ENCODE data around the gene ZNF189. TPM values are rescaled to one million over a fixed set of nuclear protein-coding genes. Genes with fewer than 3 reads are reported as not detected.

The ZNF189 gene
- total RNA-seq: 1 to 10 TPM; 5.0 to 5.3 TPM
- polyA plus RNA-seq (2013, experiment 1 of 2): 10.4 TPM
- polyA plus RNA-seq (2013, experiment 2 of 2): 11.8 TPM
- total RNA-seq: 16.9 to 65.1 (median 43.5) reads per million in 172 experiments

GRCh38 chr9:101398068-101398929 lies at the start of gene ZNF189, which contains the start of gene MRPL50:
Gene ZNF189 (plus strand): TSS chr9:101398851. CDS start chr9:101399157, 306 bp downstream.
Gene MRPL50 (minus strand): TSS chr9:101398618. CDS start chr9:101398592, 26 bp downstream.
- Mint-ChIP-seq H3K27me3 (no peaks in the 10 kb centered on the region), H3K4me1 (ENCODE audit: low read depth) (peaks cover 86% of the 10 kb centered on the region), H3K4me3 (peak within 1 kb of the TSS; percentile 99), H3K9me3 (no peaks in the 10 kb centered on the region), H3K27ac (peak within 1 kb of the TSS; percentile 99), H3K36me3 (ENCODE audit: low read depth) (peaks cover 84% of the 10 kb centered on the region)
- POLR2A ChIA-PET: interaction anchor here (0.6 to 1.6 kb wide), 12 partner anchors 10 to 1491 kb away, joined by 3 to 31 read pairs (median 4); partner anchors contain the start of genes RNF20 and STX17
- Histone ChIP-seq H3K36me3 (ENCODE audit: insufficient read depth, low read length) (peaks cover 37% of the 10 kb centered on the region), H3K4me1 (ENCODE audit: insufficient read depth, low read length) (peaks cover 32% of the 10 kb centered on the region), H3K27me3 (ENCODE audit: control insufficient read depth in 1 of 2, insufficient read depth in 2 of 2, low read length in 2 of 2) (no peaks in the 10 kb centered on the region), H3K4me3 (ENCODE audit: low read length) (peak within 1 kb of the TSS; percentile 81), H3K27ac (ENCODE audit: low read depth in 1 of 2, low read length in 2 of 2) (peak within 1 kb of the TSS; percentile 87 to 92), H3K9me3 (ENCODE audit: control insufficient read depth in 1 of 2, insufficient read depth in 1 of 2, low read length in 2 of 2) (no peaks in the 10 kb centered on the region)
- TF ChIP-seq CTCF (IDR thresholded peaks at IDR 0.05): no peak
- peak; percentile 90 to 99 (median 94) for DNase-seq
- ATAC-seq (ENCODE audit: poor library complexity): peak; percentile 94
- CTCF ChIA-PET: interaction anchor here (2.2 kb wide), 1 partner anchor 10 kb away, joined by 14 read pairs; no protein-coding TSS in a partner anchor
- intact Hi-C loops (cut with DNase I, micrococcal nuclease): loop anchor here in 1 of 2 experiments (2.0 to 10.0 kb wide), 4 partner anchors 135 to 1491 kb away; partner anchors contain the start of genes RNF20, STX17 and TEX10

GRCh38 chr9:101350285-101350684 lies 48.4 kb upstream of the ZNF189 start:
- ChIA-PET POLR2A (no interaction called here), CTCF (no interaction called here)
- ATAC-seq (ENCODE audit: poor library complexity): no peak
- H3K4me1 ChIP-seq (ENCODE audit: insufficient read depth, low read length): no peaks in the 10 kb centered on the region
- Mint-ChIP-seq H3K36me3 (ENCODE audit: low read depth) (no peaks in the 10 kb centered on the region), H3K27ac (no peak overlapping the region), H3K4me1 (ENCODE audit: low read depth) (no peaks in the 10 kb centered on the region), H3K9me3 (no peaks in the 10 kb centered on the region), H3K4me3 (no peak overlapping the region), H3K27me3 (peaks cover 32% of the 10 kb centered on the region)
- H3K27me3 ChIP-seq (ENCODE audit: control insufficient read depth in 1 of 2, insufficient read depth in 2 of 2, low read length in 2 of 2): peaks cover 0 to 4% of the 10 kb centered on the region in 2 experiments
- no peaks in the 10 kb centered on the region for H3K9me3 ChIP-seq (ENCODE audit: control insufficient read depth in 1 of 2, insufficient read depth in 1 of 2, low read length in 2 of 2)
- no peak for TF ChIP-seq CTCF (IDR thresholded peaks at IDR 0.05)
- no peak overlapping the region for H3K4me3 ChIP-seq (ENCODE audit: low read length)
- intact Hi-C loops (cut with DNase I, micrococcal nuclease): no loop called here
- no peaks in the 10 kb centered on the region for H3K36me3 ChIP-seq (ENCODE audit: insufficient read depth, low read length)
- no peak for DNase-seq
- H3K27ac ChIP-seq (ENCODE audit: low read depth in 1 of 2, low read length in 2 of 2): no peak overlapping the region

GRCh38 chr9:101352892-101353463 lies 45.7 kb upstream of the ZNF189 start:
- DNase-seq (no peak), ATAC-seq (ENCODE audit: poor library complexity) (no peak)
- no peak for TF ChIP-seq CTCF (IDR thresholded peaks at IDR 0.05)
- peaks cover 27% of the 10 kb centered on the region for H3K27me3 Mint-ChIP-seq
- H3K27ac ChIP-seq (ENCODE audit: low read depth in 1 of 2, low read length in 2 of 2): no peak overlapping the region
- no peaks in the 10 kb centered on the region for H3K36me3 Mint-ChIP-seq (ENCODE audit: low read depth)
- no peaks in the 10 kb centered on the region for H3K9me3 Mint-ChIP-seq
- ChIA-PET CTCF (no interaction called here), POLR2A (no interaction called here)
- H3K4me1 Mint-ChIP-seq (ENCODE audit: low read depth): no peaks in the 10 kb centered on the region
- intact Hi-C loops (cut with DNase I, micrococcal nuclease): no loop called here
- H3K4me1 ChIP-seq (ENCODE audit: insufficient read depth, low read length): no peaks in the 10 kb centered on the region
- H3K9me3 ChIP-seq (ENCODE audit: control insufficient read depth in 1 of 2, insufficient read depth in 1 of 2, low read length in 2 of 2): peaks cover 0 to 3% of the 10 kb centered on the region in 2 experiments
- H3K27me3 ChIP-seq (ENCODE audit: control insufficient read depth in 1 of 2, insufficient read depth in 2 of 2, low read length in 2 of 2): no peaks in the 10 kb centered on the region
- no peaks in the 10 kb centered on the region for H3K36me3 ChIP-seq (ENCODE audit: insufficient read depth, low read length)
- no peak overlapping the region for H3K4me3 ChIP-seq (ENCODE audit: low read length)
- H3K4me3 Mint-ChIP-seq: no peak overlapping the region
- no peak overlapping the region for H3K27ac Mint-ChIP-seq
